AG04449 (cell line): ENCODE data around the gene PDRG1.

Experiments
- CTCF ChIA-PET: fragments of 350-600 bp; formaldehyde crosslinking; extraction: SDS; loops from one replicate; lab custom pipeline; 2021; ENCODE audit warnings: antibody characterized with exemption; lab: Yijun Ruan, JAX
- POLR2A ChIA-PET: fragments of 400-600, 350-600 bp; formaldehyde crosslinking; extraction: SDS; loops from one replicate; lab custom pipeline; 2020; ENCODE audit warnings: antibody characterized with exemption, inconsistent platforms; lab: Yijun Ruan, JAX
- DNase-seq: peaks from one replicate; pipeline ENCODE4 v3.0.0-alpha.2; 2010; ENCODE audit warnings: low read depth, low spot score
- H3K4me3 ChIP-seq: 2 replicates; pipeline ENCODE4 v1.5.1; 2011; ENCODE audit warnings: low read depth, mild to moderate bottlenecking, control low read depth, low read length
- CTCF ChIP-seq: IDR thresholded peaks from one replicate; pipeline ENCODE4 v1.5.1; 2011; ENCODE audit warnings: mild to moderate bottlenecking, moderate library complexity, low read length, control low read depth, inconsistent platforms; ENCODE audit not compliant: insufficient read depth; ENCODE audit errors: missing control alignments

Gene PDRG1

GRCh38 chr20:31956556-31957526, 5.0 kb upstream of the PDRG1 start:
- no peak for DNase-seq
- no peak for TF ChIP-seq CTCF
- H3K4me3 ChIP-seq: no peak overlapping the region
- ChIA-PET CTCF (interaction anchor here (0.7 to 1.7 kb wide), 9 partner anchors 9 to 135 kb away, joined by 3 to 6 read pairs (median 4); no protein-coding TSS in a partner anchor), POLR2A (no interaction called here)

- POLR2A ChIA-PET: no interaction called here
- no peak overlapping the region for H3K4me3 ChIP-seq
- no peak for TF ChIP-seq CTCF
- DNase-seq: no peak
- CTCF ChIA-PET: interaction anchor here (1.1 to 6.8 kb wide), 4 partner anchors 10 to 131 kb away, joined by 6 to 97 read pairs (median 41); partner anchors contain the start of gene FOXS1
Observed at GRCh38 chr20:31954500-31954899, 2.7 kb upstream of the PDRG1 start.

- no peak for DNase-seq
- TF ChIP-seq CTCF: no peak
- POLR2A ChIA-PET: no interaction called here
- CTCF ChIA-PET: interaction anchor here (0.7 to 6.8 kb wide), 11 partner anchors 11 to 139 kb away, joined by 3 to 97 read pairs (median 22); partner anchors contain the start of genes FOXS1, MYLK2 and XKR7
- no peak overlapping the region for H3K4me3 ChIP-seq
Observed at GRCh38 chr20:31953556-31954148, 1.8 kb upstream of the PDRG1 start.

- CTCF ChIA-PET: interaction anchor here (0.8 to 6.8 kb wide), 33 partner anchors 8 to 172 kb away, joined by 3 to 97 read pairs (median 5); partner anchors contain the start of genes FOXS1 and XKR7
- DNase-seq: no peak
- TF ChIP-seq CTCF: no peak
- POLR2A ChIA-PET: interaction anchor here (1.0 kb wide), 1 partner anchor 9 kb away, joined by 3 read pairs; no protein-coding TSS in a partner anchor
- peak overlapping the region; percentile 69 for H3K4me3 ChIP-seq
Observed at GRCh38 chr20:31951203-31951529, 680 bp downstream of the PDRG1 start.

GRCh38 chr20:31949877-31950646, 1.8 kb downstream of the PDRG1 start:
- POLR2A ChIA-PET: interaction anchor here (1.0 kb wide), 1 partner anchor 8 kb away, joined by 3 read pairs; no protein-coding TSS in a partner anchor
- peak overlapping the region; percentile 3 for H3K4me3 ChIP-seq
- no peak for DNase-seq
- TF ChIP-seq CTCF: no peak
- CTCF ChIA-PET: interaction anchor here (0.8 to 6.8 kb wide), 8 partner anchors 14 to 174 kb away, joined by 3 to 97 read pairs (median 16); no protein-coding TSS in a partner anchor
